Kasumi-1 (cell line): Measurements from ENCODE around the gene UBASH3A.

ENCODE experiments used
- DNase-seq, 2 experiments: peaks; one replicate each; lab custom pipeline; 2025; lab: John Stamatoyannopoulos, UW

Gene UBASH3A

DNA sequence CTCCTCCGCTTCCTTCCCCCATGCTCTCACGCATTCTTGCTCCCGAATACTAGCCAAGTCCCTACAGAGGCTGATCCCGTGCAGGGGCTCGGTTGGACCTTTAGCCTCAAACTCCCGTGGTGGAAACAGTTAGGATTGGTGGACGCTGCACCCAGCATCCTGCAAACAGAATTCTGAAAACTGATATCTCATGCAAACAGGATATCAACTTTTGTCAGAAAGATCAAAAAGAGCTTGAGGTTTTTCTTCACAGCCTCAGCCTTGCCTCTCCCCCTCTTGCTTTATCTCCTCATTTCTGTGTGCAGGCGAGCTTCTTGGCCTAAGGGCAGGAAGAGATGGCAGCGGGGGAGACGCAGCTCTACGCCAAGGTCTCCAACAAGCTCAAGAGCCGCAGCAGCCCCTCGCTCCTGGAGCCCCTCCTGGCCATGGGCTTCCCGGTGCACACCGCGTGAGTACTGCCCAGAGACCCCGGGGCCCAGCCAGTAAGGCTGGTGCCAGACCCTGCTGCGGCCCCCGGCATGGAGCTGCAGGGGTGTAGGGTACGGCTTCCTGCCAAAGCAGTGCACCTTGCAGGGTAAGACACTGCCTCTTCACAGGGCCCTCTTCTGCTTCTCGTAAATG is at the start of gene UBASH3A:
TSS of gene UBASH3A (plus strand) at position 292 of the 621 bp plus-strand sequence. CDS start at position 336, 44 bp downstream.
- DNase-seq: no peak

DNA sequence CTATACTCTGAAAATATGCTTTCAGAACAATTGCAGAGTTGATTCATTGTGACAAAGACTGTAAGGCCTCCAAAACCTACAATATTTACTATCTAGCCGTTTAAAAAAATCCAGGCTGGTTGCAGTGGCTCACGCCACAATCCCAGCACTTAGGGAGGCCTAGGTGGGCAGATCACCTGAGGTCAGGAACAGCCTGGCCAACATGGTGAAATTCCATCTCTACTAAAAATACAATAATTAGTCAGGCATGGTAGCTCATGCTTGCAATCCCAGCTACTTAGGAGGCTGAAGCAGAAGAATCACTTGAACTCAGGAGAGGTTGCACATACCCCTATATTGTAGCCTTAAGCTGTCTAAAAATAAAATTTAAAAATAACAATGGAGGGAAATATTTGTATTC is 47.7 kb upstream of the UBASH3A start:
- no peak for DNase-seq

GRCh38 chr21:42356650-42357049 is 47.1 kb upstream of the UBASH3A start:
- no peak for DNase-seq

DNA sequence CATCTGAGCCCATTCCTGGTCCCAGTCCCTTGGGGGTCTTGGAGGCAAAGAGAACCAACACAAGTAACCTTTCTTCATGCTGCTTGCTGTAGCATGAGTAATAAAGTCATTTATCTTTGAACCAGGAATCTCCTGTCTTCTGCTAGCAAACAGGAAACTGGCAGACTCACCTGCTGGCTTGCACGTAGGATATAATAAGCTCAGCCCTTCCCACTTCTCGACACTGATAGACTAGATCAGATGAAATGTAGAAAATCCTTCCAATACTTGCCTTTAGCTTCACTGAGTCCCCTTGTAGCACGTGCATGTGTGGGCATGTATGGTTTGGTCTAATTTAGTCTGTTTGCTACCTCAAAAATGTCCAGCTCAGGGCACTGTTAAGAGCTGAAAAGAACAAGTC is 46.4 kb upstream of the UBASH3A start:
- no peak for DNase-seq

GRCh38 chr21:42358261-42358660 is 45.4 kb upstream of the UBASH3A start:
- DNase-seq: no peak

DNA sequence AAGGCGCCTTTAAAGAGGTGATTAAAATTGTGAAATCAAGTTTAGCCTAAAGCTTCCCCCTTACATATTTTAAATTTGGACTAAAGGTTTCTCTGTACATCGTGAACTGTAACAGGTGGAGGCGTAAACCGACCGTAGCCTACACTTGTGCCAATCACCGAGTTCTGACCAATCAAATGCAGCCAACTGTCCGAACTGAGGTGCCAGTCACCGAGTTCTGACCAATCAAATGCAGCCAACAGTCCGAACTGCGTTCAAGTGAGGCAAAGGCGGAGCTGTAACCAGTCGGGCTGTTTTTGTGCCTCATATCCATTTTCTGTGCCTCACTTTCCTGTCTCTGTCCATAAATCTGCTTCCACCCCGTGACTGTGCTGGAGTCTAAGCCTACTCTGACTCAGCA is 44.8 kb upstream of the UBASH3A start:
- no peak for DNase-seq

DNA sequence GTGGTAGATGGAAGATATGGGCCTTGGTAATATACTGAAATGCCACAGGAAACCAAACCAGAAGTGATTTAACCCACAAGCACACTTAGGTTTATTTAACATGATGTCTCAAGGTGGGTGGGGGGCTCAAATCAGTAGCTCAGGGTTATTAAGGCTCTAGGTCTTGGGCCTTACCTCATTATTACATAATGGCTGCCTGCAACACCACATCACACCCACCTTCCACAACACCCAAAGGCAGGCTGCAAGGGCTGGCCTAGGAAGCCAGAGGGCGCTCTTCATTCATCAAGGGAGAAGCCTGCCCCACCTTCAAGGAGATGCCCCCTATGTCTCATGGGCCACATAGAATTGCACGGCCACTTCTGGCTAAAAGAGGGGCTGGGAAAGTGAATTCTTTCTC is 43.4 kb upstream of the UBASH3A start:
- peak in 1 of 2 experiments; percentile 1 for DNase-seq

DNA sequence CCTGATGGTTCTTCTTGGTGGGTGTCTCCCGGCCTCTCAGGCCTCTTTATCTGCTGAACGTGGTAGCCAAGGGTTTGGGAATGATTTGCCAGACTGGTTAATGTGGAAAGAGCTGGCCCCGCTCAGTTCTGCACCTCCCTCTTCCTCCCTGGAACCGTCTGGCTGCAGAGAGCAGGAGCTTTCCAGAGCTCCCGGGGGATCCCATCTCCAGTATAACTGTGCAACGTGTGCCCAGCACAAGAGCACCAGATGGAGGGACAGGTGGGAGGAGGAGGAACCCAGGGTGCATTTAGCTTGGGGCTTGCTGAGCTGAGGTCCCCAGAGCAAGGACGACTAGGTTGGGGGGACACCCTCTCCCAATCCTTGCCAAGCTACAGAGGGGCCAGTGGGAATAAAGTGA is 42.4 kb upstream of the UBASH3A start:
- DNase-seq: no peak

- DNase-seq: no peak
Observed at GRCh38 chr21:42362198-42362597, 41.5 kb upstream of the UBASH3A start.

DNA sequence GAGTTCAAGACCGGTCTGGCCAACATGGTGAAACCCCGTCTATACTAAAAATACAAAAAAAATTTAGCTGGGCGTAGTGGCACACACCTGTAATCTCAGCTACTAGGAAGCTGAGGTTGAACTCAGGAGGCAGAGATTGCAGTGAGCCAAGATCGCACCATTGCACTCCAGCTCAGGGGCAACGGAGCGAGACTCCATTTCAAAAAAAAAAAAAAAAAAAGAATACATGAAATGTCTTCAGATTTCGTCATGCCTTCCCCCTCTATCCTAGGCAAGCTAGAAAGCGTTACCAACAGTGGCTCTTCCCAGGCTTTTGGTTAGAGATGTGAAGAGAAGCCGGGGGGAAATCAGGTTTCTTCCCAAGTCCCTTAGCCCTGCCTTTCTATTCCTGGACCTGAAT is 41.0 kb upstream of the UBASH3A start:
- no peak for DNase-seq

DNA sequence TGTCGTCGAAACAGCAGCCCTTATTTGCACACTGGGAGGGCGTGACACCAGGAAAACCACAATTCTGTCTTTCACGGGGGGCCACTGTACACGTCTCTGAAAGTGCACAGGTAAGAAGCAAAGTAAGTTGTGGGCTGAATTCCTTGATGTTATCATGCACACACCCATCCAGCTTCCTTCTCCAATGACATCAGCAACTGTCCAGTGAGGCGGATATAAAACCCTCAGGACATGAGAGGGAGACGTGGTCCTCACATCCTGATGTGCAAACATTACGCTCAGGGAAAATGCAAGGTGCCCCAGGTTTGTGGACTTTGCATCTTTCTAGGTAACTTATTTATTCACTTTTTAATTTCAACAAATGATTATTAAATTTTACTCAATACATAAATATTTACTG is 40.4 kb upstream of the UBASH3A start:
- DNase-seq: no peak

DNA sequence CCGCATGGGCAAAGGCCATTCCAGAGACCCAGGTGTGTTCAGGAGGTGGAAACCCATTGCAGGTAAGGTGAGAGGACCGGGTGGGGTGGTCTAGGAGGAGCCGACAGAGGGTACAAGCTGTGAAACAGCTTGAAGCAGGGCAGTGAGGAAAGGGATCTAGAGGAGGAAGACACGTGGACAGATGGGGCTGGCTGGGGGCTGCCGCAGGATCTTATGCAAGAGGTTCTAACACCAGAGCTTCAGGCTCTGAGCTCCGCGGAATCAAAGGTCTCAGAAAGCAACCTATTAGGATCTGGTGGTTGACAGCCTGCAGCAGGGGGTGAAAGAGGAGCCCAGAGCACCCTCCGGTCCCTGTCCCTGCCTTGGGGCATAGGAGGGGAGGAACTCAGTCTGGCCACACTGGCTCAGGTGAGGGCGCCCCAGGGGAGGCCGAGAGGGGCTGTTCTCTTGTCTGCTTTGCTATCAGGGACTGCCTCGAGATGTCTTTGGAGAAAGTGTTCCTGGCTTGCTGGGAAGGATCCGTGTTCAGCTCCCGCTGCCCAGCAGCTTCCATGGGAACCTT is 39.3 kb upstream of the UBASH3A start:
- DNase-seq: peak; percentile 76 to 80

GRCh38 chr21:42365770-42366169 is 37.9 kb upstream of the UBASH3A start:
- peak; percentile 2 to 13 for DNase-seq

DNA sequence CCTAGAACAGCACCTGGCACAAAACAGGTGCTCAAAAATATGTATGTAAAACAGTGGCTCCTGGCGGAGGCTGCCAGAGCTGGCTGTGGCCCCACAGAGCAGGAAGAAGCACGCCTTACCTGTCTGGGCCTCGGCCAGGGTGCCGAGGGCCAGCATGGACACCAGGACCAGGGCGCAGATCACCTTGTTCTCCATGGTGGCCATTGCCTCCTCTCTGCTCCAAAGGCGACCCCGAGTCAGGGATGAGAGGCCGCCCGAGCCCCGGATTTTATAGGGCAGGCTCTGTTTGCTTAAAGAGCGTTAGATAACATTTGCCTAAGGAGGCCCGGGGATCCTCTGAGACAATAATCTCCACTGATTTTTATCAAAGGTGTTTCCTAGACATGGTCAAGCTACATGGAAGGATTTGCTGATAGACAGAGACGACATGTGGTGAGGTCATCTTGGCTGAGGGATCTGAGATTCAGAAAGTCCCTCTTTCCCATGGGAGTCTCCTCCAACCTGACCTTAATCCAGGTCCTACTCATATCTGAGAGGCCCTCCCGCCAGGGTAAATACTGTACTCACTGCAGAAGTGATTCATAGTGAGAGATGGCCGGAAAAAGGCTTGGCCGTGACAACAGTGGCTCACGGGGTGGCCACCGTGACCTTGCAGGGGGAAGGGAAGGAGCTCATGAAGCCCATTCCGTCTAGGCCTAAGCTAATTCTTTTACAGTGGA is 37.3 kb upstream of the UBASH3A start, which contains the start of gene TFF1:
TSS of gene TFF1 (minus strand) at position 244 of the 719 bp plus-strand sequence. CDS start at position 204, 40 bp downstream.
- no peak for DNase-seq

GRCh38 chr21:42367367-42368165 is 36.1 kb upstream of the UBASH3A start:
- DNase-seq: peak in 1 of 2 experiments; percentile 1

DNA sequence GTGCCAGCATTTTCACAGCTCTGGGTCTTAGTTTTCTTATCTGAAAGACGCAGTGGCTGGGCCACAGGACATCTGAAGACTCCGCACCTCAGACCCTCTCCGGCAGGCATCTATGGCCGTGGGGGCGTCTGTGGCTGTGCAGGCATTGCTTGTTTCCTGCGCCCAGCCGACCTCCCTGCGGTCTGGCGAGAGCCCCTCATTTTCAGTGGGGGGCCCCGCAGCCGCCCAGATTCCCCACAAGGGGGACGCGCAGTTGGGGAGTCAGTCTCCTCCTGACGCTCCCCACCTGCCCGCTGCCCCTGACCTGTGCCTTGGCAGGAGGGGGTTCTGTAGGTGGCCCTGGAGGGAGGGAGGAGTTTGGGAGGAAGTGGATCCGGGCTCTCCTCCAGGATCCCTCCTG is 33.9 kb upstream of the UBASH3A start:
- DNase-seq: no peak

DNA sequence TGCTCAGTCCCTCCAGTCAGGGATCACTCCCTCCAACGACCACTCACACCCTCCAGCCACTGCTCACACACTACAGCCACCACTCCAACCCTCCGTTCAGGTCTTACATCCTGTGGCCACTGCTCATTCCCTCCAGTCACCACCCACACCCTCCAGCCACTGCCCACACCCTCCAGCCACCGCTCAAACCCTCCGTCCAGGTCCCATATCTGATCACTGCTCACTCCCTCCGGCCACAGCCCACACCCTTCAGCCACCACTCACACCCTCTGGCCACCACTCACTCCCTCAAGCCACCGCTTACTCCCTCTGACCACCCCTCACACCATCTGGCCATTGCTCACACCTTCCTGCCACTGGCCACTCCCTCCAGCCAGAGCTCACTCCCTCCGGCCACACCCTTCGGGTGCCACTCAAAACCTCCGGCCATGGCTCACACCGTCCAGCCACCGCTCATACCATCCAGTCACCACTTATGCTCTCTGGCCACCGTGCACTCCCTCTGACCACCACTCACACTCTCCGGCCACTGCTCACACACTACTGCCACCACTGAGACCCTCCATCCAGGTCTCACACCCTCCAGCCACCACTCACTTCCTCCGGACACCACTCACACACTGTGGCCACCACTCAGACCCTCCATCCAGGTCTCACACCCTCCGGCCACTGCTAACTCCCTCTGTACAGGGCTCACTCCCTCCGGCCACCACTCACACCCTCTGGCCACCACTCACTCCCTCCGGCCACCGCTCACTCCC is 32.6 kb upstream of the UBASH3A start:
- DNase-seq: no peak

DNA sequence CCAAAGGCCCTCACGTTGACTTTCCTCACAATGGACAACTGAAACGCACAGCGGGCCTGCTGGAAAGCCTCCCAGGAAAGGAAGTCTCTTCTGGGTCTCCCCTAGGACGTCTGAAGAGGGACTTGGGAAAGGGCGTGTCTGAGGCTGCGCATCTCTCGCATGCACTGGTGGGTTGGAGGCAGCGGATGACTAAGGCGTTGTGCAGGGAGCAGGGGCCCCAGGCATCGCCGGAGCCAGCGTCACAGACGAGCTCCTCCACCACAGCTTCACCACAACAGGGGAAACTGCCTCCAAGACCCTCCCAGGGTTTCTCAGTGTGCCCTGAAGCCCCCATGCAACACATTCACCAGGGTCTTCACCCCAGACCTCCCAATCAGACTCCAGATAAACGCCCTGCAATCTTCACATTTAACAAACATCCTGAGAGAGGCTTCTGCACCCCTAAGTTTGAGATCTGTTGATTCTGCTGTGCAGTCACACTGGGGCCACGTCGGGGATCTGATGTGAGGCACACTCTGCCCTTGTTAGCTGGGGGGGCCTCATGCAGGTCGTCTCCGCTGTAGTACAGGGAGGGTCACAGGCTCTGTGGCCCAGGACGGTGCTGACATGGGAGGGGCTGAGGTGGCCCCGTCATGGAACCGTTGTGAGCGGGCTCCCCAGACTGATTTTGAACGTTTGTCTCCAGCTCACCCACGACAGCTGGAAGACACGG is 30.4 kb upstream of the UBASH3A start:
- DNase-seq: no peak

GRCh38 chr21:42373908-42374455 is 29.7 kb upstream of the UBASH3A start:
- no peak for DNase-seq

DNA sequence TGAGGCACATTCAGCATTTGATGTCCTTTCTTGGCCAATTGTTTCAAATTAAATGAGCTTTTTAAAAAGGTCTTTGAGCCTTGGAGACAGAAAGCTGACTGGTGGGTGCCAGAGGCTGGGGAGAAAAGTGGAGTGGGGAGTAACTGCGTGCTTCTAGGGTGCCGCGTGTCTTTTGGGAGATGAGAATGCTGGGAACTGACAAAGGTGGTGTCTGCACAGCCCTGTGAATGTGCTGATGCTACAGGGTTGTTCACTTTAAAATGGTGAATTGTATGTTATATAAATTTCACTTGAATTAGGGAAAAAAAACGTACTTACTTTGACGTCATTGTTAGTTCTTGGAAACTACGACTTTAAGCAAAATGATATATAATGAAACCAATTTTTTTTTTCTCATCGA is 29.2 kb upstream of the UBASH3A start:
- no peak for DNase-seq
